Nephron progenitor cell (in vitro differentiated cells): ENCODE measurements around the gene TEX11.
"Not testable (repeated sequence)": the region's sequence is repeated elsewhere in the genome, so short reads cannot be mapped to it uniquely, and the experiment has no call there.

Source experiments
- DNase-seq: peaks from one replicate; pipeline ENCODE4 v3.0.0; 2021
- H3K27ac Mint-ChIP-seq: 2 replicates; pipeline ENCODE4 v1.8.0; 2021; ENCODE audit warnings: mild to moderate bottlenecking, moderate library complexity, mixed read lengths
- H3K27me3 Mint-ChIP-seq: 2 replicates; pipeline ENCODE4 v1.8.0; 2021; ENCODE audit warnings: mild to moderate bottlenecking, low read depth, mixed read lengths; ENCODE audit not compliant: poor library complexity
- H3K36me3 Mint-ChIP-seq: 2 replicates; pipeline ENCODE4 v1.8.0; 2021; ENCODE audit warnings: low read depth, mixed read lengths
- H3K4me1 Mint-ChIP-seq: 2 replicates; pipeline ENCODE4 v1.8.0; 2021; ENCODE audit warnings: mixed read lengths
- H3K4me3 Mint-ChIP-seq: 2 replicates; pipeline ENCODE4 v1.8.0; 2021; ENCODE audit warnings: mild to moderate bottlenecking, moderate library complexity, mixed read lengths
- H3K9me3 Mint-ChIP-seq: 2 replicates; pipeline ENCODE4 v1.8.0; 2021; ENCODE audit warnings: mild to moderate bottlenecking, moderate library complexity, mixed read lengths
- TF ChIP-seq, protein P1 (sequence below): fragments of 200-600 bp; sonication (generic); IDR thresholded peaks from 2 replicates; pipeline ENCODE4 v1.5.0; 2021; ENCODE audit warnings: antibody characterized with exemption

TEX11 gene

DNA sequence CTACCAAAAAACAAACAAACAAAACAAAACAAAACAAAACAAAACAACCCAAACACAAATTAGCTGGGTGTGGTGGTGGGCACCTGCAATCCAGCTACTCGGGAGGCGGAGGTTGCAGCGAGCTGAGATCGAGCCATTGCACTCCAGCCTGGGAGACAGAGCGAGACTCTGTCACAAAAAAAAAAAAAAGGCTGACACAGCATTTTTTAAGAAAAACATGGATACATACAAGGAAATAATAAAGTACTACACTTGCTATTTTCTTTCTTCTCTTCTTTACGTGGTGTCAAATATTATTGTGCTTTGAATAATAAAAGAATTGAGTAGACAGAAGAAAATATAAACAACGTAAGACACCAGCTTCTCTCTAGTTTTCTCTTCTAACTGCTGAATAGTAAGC is 73.9 kb downstream of the TEX11 start:
- Mint-ChIP-seq H3K4me1 (no peaks in the 10 kb centered on the region), H3K27ac (no peak overlapping the region), H3K36me3 (no peaks in the 10 kb centered on the region), H3K4me3 (no peak overlapping the region), H3K9me3 (peaks cover 46% of the 10 kb centered on the region), H3K27me3 (no peaks in the 10 kb centered on the region)
- TF ChIP-seq, protein P1, sequence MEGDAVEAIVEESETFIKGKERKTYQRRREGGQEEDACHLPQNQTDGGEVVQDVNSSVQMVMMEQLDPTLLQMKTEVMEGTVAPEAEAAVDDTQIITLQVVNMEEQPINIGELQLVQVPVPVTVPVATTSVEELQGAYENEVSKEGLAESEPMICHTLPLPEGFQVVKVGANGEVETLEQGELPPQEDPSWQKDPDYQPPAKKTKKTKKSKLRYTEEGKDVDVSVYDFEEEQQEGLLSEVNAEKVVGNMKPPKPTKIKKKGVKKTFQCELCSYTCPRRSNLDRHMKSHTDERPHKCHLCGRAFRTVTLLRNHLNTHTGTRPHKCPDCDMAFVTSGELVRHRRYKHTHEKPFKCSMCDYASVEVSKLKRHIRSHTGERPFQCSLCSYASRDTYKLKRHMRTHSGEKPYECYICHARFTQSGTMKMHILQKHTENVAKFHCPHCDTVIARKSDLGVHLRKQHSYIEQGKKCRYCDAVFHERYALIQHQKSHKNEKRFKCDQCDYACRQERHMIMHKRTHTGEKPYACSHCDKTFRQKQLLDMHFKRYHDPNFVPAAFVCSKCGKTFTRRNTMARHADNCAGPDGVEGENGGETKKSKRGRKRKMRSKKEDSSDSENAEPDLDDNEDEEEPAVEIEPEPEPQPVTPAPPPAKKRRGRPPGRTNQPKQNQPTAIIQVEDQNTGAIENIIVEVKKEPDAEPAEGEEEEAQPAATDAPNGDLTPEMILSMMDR = no peak
- DNase-seq = no peak

GRCh38 chrX:70826715-70827114 is 81.8 kb downstream of the TEX11 start:
- no peaks in the 10 kb centered on the region for H3K36me3 Mint-ChIP-seq
- H3K27me3 Mint-ChIP-seq = peaks cover 8% of the 10 kb centered on the region
- no peak overlapping the region for H3K4me3 Mint-ChIP-seq
- H3K9me3 Mint-ChIP-seq = peaks cover 26% of the 10 kb centered on the region
- TF ChIP-seq, protein P1 = no peak
- DNase-seq = no peak
- no peak overlapping the region for H3K27ac Mint-ChIP-seq
- no peaks in the 10 kb centered on the region for H3K4me1 Mint-ChIP-seq

DNA sequence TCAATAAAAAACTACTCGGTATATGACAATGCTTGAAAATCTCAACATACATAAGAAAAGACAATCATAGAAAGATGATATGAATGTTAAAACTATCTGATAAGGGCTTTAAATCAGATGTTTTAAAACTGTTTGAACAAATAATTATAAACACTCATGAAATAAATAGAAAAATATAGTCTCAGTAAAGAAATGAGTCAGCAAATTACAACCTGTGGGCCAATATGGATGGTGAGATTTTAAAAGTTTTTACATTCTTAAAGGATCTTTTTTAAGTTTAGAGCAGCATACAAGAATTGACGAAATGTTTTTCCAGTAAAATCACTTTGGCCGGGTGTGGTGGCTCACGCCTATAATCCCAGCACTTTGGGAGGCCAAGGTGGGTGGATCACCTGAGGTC is 83.1 kb downstream of the TEX11 start:
- Mint-ChIP-seq H3K36me3 (no peaks in the 10 kb centered on the region), H3K4me3 (no peak overlapping the region), H3K27ac (no peak overlapping the region), H3K27me3 (peaks cover 8% of the 10 kb centered on the region), H3K4me1 (no peaks in the 10 kb centered on the region), H3K9me3 (peaks cover 34% of the 10 kb centered on the region)
- DNase-seq = no peak
- TF ChIP-seq, protein P1 = no peak

DNA sequence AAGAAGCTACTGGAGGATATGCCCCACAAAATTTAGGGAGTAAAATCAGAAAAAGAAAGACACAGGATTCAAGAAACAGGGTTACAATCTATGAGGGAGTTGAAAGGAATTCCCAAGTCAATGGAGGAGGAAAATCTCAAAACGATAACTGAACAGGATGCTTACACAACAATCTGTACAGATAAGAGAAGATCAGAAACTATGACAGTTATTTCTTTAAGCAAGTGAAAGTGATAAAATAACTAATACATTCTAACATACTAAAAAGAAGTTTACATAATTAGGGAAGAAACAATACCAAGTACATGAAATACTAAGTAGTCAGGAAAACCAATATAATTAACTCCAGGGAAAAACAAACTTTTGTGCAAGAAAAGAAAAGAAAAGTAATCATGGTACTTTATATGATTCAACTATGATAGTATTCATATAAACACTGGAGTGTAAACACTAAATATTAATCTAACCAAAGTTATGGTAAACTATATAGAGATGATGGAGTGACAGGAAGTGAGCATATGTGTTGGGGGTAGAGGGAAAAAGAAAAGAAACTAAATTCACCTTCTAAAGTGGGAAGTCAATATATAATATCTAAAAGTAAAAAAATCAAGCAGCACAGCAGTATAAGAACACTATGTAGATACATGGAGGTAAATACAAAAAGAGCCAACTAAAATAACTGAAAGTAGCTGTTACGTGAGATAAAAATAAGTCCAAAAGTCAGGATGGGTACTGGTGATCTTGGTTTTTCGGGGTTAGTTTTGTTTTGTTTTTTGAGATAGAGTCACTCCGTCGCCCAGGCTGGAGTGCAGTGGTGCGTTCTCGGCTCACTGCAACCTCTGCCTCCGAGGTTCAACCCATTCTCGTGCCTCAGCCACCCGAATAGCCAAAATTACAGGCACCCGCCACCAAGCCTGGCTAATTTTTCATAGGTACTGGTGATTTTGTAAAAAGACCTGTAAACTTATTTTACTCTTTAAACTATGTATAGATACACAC is 99.3 kb downstream of the TEX11 start:
- no peak for DNase-seq
- peaks cover 44% of the 10 kb centered on the region for H3K9me3 Mint-ChIP-seq
- H3K27ac Mint-ChIP-seq = no peak overlapping the region
- no peaks in the 10 kb centered on the region for H3K4me1 Mint-ChIP-seq
- no peaks in the 10 kb centered on the region for H3K27me3 Mint-ChIP-seq
- H3K36me3 Mint-ChIP-seq = no peaks in the 10 kb centered on the region
- TF ChIP-seq, protein P1 = no peak
- H3K4me3 Mint-ChIP-seq = no peak overlapping the region

DNA sequence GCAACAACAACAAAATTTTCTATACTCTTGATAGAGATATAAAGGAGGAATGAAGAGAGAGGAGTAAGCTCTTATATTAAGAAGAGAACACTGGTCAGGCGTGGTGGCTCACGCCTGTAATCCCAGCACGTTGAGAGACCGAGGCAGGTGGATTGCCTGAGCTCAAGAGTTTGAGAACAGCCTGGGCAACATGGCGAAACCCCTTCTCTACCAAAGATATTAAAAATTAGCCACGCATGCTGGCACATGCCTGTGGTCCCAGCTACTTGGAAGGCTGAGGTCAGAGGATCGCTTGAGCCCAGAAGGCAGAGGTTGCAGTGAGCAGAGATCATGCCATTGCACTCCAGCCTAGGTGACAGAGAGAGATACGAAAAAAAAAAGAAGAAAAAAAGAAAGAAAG is 102.4 kb downstream of the TEX11 start:
- Mint-ChIP-seq H3K27ac (no peak overlapping the region), H3K36me3 (no peaks in the 10 kb centered on the region), H3K4me1 (no peaks in the 10 kb centered on the region), H3K4me3 (no peak overlapping the region), H3K27me3 (no peaks in the 10 kb centered on the region), H3K9me3 (peaks cover 28% of the 10 kb centered on the region)
- TF ChIP-seq, protein P1 = no peak
- no peak for DNase-seq

- DNase-seq, H3K4me1 Mint-ChIP-seq, H3K27me3 Mint-ChIP-seq, H3K27ac Mint-ChIP-seq, H3K4me3 Mint-ChIP-seq, H3K36me3 Mint-ChIP-seq: not testable (repeated sequence)
- peaks cover 26% of the 10 kb centered on the region for H3K9me3 Mint-ChIP-seq
Measured at GRCh38 chrX:70796742-70797141, 111.8 kb downstream of the TEX11 start.
